K562 (cell line): Measurements from ENCODE around the gene RESP18. TPM values are rescaled to one million over a fixed set of nuclear protein-coding genes. Genes with fewer than 3 reads are reported as not detected.

Experiments used
- GABPB1 ChIP-seq: sonication (generic); formaldehyde crosslinking; IDR thresholded peaks from 2 replicates; pipeline ENCODE4 v1.8.0; 2022; ENCODE audit warnings: mild to moderate bottlenecking, missing genetic modification reagents
- MED1 ChIP-seq: sonication (generic); formaldehyde crosslinking; IDR thresholded peaks from 2 replicates; pipeline ENCODE4 v1.8.1; 2023; ENCODE audit warnings: missing genetic modification reagents, borderline replicate concordance
- MTA2 ChIP-seq: fragments of 450-650 bp; IDR thresholded peaks from 2 replicates; pipeline ENCODE4 v1.6.1; 2016; ENCODE audit warnings: low read depth
- MXD1 ChIP-seq: fragments of 250-450 bp; sonication (Bioruptor Pico); IDR thresholded peaks from 2 replicates; pipeline ENCODE4 v1.8.0; 2021; ENCODE audit warnings: borderline replicate concordance, mild to moderate bottlenecking, moderate library complexity; ENCODE audit not compliant: poor library complexity, severe bottlenecking
- MYNN ChIP-seq, 2 experiments: sonication (generic); formaldehyde crosslinking in 1 of 2; IDR thresholded peaks; 2 replicates each; pipeline versions ENCODE4 v1.5.0 to v1.6.1; 2016 to 2020; ENCODE audit warnings: antibody characterized with exemption in 1 of 2, missing genetic modification reagents in 1 of 2
- SMAD2 ChIP-seq: fragments of 150-350 bp; IDR thresholded peaks from 2 replicates; pipeline ENCODE4 v1.6.1; 2014; ENCODE audit warnings: low read depth, mild to moderate bottlenecking, low read length
- ZBTB40 ChIP-seq, 2 experiments: fragments of 450-650 bp in 1 of 2; sonication (generic) in 1 of 2; formaldehyde crosslinking in 1 of 2; IDR thresholded peaks; 2 replicates each; pipeline versions ENCODE4 v1.7.1 to v1.9.0; 2016 to 2022; ENCODE audit warnings: inconsistent platforms in 1 of 2, mild to moderate bottlenecking in 1 of 2, missing genetic modification reagents in 1 of 2
- ZNF830 ChIP-seq: fragments of 250-450 bp; sonication (Bioruptor Pico); IDR thresholded peaks from 2 replicates; pipeline ENCODE4 v1.5.0; 2021; ENCODE audit warnings: mild to moderate bottlenecking
- polyA plus RNA-seq, 8 experiments: library from polyadenylated mRNA; depleted of rRNA in 4 of 8; stranded (reverse) in 5 of 8; unstranded in 3 of 8; fragments of >200 nt; fragmentation: Nextera tagmentation in 2 of 8; fragmentation: Illumina TruSeq in 1 of 8; extraction: Ambion mirVana in 2 of 8; extraction: Trizol in 1 of 8; gene quantifications; 2 replicates each; pipeline versions ENCODE4 v1.2.1 to v1.2.3, GENCODE V29; 2011 to 2014; ENCODE audit warnings: inconsistent platforms in 1 of 8, missing spikeins in 1 of 8
- total RNA-seq, 7 experiments: library from RNA; depleted of rRNA in 6 of 7; stranded (reverse); fragments of >200 nt in 6 of 7; fragmentation: Illumina TruSeq in 2 of 7; extraction: Trizol in 2 of 7; gene quantifications; 2 replicates each; pipeline versions ENCODE4 v1.2.1 to v1.2.3, GENCODE V29; 2011 to 2021; ENCODE audit warnings: low replicate concordance in 1 of 7
- TF ChIP-seq, protein P1 (sequence below): IDR thresholded peaks from 3 replicates; pipeline ENCODE4 v1.6.1; 2011; ENCODE audit warnings: borderline replicate concordance, mild to moderate bottlenecking; ENCODE audit not compliant: insufficient read length, insufficient read depth

Gene RESP18
- total and polyA plus RNA-seq, 9 of the 15 experiments (the other 6 are each of a cell fraction or from before 2014, with no cell fraction given): not detected

- TF ChIP-seq MXD1 (CRISPR knock-in tag) (no peak), MED1 (no peak), GABPB1 (CRISPR knock-in tag) (peak; percentile 71; the same call in 1 of the 2 replicates), ZBTB40 (IDR thresholded peaks at IDR 0.05) (no peak; the same call in 1 of the 2 replicates), ZBTB40 (CRISPR knock-in tag; IDR thresholded peaks at IDR 0.05) (no peak), ZNF830 (CRISPR knock-in tag) (no peak), MYNN (IDR thresholded peaks at IDR 0.05) (no peak), MYNN (CRISPR knock-in tag; IDR thresholded peaks at IDR 0.05) (no peak), MTA2 (no peak), SMAD2 (no peak)
- TF ChIP-seq, protein P1, sequence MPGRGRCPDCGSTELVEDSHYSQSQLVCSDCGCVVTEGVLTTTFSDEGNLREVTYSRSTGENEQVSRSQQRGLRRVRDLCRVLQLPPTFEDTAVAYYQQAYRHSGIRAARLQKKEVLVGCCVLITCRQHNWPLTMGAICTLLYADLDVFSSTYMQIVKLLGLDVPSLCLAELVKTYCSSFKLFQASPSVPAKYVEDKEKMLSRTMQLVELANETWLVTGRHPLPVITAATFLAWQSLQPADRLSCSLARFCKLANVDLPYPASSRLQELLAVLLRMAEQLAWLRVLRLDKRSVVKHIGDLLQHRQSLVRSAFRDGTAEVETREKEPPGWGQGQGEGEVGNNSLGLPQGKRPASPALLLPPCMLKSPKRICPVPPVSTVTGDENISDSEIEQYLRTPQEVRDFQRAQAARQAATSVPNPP: no peak
These were observed 24.1 kb downstream of the RESP18 start (continued) for GRCh38 chr2:219308142-219309101.
